A549 treated with dexamethasone at 1 μM for 4 hours (cell line): ENCODE measurements around the gene FOXS1. TPM values are rescaled to one million over a fixed set of nuclear protein-coding genes. Genes with fewer than 3 reads are reported as not detected.

ENCODE experiments used
- total RNA-seq: library from RNA; stranded (reverse); fragments of 200-300 nt; extraction: Qiagen RNA extraction; gene quantifications from 5 replicates; pipeline ENCODE4 v1.2.3, GENCODE V29; 2022

Gene FOXS1
- total RNA-seq = 0.13 to 0.44 TPM (median 0.34 TPM) in 5 replicates

DNA sequence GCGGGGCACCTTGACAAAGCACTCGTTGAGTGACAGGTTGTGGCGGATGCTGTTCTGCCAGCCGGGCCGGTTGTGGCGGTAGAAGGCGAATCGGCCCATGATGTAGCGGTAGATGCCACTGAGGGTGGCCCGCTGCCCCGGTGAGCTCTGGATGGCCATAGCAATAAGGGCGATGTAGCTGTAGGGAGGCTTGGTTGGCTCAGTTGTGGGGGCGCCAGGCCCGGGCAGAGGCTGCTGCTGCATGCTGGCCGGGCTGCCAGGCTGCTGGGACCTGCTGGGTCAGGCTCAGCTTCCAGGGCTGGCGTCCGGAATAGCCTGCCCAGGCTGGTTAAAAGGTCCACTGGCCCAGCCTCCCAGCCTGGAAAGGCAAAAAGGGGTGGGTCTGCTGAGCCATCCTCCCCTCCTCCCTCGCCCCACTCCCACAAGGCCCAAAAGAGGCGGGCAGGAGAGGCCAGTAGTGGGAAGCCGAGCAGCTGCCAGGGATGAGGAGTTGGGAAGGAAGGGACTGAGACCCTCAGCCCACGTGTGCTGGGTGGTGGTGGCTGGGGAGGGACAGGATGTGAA lies at the start of gene FOXS1:
Gene FOXS1 (minus strand): TSS at position 305 of the 564 bp plus-strand sequence. CDS start 62 bp downstream, at position 243.

DNA sequence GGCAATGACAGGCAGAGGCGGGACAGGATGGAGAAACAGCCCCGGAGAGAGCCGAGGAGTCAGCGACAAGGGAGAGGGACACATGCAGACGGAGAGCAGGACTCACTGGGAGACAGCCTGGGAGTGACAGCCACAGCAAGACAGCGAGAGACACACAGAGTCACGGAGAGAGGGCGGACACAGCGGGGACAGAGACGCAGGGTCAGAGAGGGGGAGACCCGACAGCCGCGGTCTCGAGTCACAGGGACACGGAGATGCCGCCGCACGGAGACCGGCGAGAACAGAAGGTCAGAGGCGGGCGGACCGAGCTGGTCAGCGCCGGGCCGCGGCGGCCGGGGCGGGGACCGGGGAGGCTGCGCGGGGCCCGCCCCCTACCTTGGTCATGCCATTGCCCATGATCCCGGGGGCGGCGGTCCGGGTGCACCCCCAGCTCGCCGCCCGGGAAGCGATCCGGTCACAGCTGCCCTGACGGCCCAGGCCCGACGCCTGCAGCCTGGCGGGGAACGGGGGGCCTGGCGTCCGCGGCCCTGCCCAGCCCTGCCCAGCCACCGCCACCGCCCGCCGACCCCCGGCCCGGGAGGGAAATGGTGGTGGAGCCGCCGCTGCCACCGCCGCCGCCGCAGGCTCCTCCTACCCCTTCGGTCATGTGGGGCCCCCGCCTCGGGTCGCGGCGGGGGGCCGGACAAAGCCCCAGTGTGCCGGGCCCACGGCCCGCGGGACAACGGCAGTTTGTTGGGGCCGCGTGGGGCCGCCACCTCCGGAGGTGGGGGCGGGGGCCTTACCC lies 24.7 kb upstream of the FOXS1 start, which contains the start of the genes DUSP15 and TTLL9:
Gene DUSP15 (minus strand): TSS at position 586 of the 784 bp plus-strand sequence. CDS start 190 bp downstream, at position 396.
Gene TTLL9 (plus strand): TSS at position 693 of the 784 bp plus-strand sequence. CDS start 493 bp downstream, outside the sequence.

GRCh38 chr20:31819083-31819784 lies 26.2 kb downstream of the FOXS1 start, which contains the start of gene MYLK2:
Gene MYLK2, plus strand, starts transcription at chr20:31819356. Its CDS starts 225 bp downstream, at chr20:31819581.

Other genes with a start within 250 kb of the FOXS1 start
- 341 to 512 TPM (median 429 TPM) in 5 replicates for gene ID1, start 240.3 kb downstream of the FOXS1 start, total RNA-seq
- not detected in 5 replicates for gene COX4I2, start 207.7 kb downstream of the FOXS1 start, total RNA-seq
- gene BCL2L1, start 122.7 kb downstream of the FOXS1 start, total RNA-seq = 303 to 331 TPM (median 315 TPM) in 5 replicates
- 106 to 121 TPM (median 111 TPM) in 5 replicates for gene TPX2, start 106.3 kb downstream of the FOXS1 start, total RNA-seq
- gene MYLK2, start 26.2 kb downstream of the FOXS1 start, total RNA-seq = 0.27 to 0.78 TPM (median 0.46 TPM) in 5 replicates
- 0.49 to 0.98 TPM (median 0.66 TPM) in 5 replicates for gene DUSP15, start 24.9 kb upstream of the FOXS1 start, total RNA-seq
- 0.05 to 0.07 TPM in 2 of 5 replicates, not detected in the others for gene TTLL9, start 25.0 kb upstream of the FOXS1 start, total RNA-seq
- gene PDRG1, start 106.4 kb upstream of the FOXS1 start, total RNA-seq = 23.8 to 27.1 TPM (median 25.6 TPM) in 5 replicates
- gene XKR7, start 122.5 kb upstream of the FOXS1 start, total RNA-seq = 0.01 TPM in 2 of 5 replicates, not detected in the others
- 0.22 to 0.42 TPM (median 0.35 TPM) in 5 replicates for gene CCM2L, start 164.8 kb upstream of the FOXS1 start, total RNA-seq
- gene HCK, start 206.6 kb upstream of the FOXS1 start, total RNA-seq = 0.06 to 0.16 TPM (median 0.12 TPM) in 5 replicates